Subcutaneous adipose tissue (tissue), 4 donors: Measurements from ENCODE around the gene MSANTD3. TPM values are rescaled to one million over a fixed set of nuclear protein-coding genes. Genes with fewer than 3 reads are reported as not detected.

Experiments used
- total RNA-seq, 4 donors: library from RNA; depleted of rRNA; stranded (reverse); fragments of >200 nt; gene quantifications; one replicate each; pipeline ENCODE4 v1.1.0, GENCODE V29; 2016
- TF ChIP-seq, protein P1 (sequence below): fragments of 450-650 bp; IDR thresholded peaks from one replicate; pipeline ENCODE4 v1.5.1; 2016; ENCODE audit warnings: low read depth, mild to moderate bottlenecking, control low read depth, antibody characterized with exemption, moderate library complexity

Gene MSANTD3
- total RNA-seq, 4 donors from 2014 or later = 9.0 to 17.4 (median 14.7) TPM

- TF ChIP-seq, protein P1, sequence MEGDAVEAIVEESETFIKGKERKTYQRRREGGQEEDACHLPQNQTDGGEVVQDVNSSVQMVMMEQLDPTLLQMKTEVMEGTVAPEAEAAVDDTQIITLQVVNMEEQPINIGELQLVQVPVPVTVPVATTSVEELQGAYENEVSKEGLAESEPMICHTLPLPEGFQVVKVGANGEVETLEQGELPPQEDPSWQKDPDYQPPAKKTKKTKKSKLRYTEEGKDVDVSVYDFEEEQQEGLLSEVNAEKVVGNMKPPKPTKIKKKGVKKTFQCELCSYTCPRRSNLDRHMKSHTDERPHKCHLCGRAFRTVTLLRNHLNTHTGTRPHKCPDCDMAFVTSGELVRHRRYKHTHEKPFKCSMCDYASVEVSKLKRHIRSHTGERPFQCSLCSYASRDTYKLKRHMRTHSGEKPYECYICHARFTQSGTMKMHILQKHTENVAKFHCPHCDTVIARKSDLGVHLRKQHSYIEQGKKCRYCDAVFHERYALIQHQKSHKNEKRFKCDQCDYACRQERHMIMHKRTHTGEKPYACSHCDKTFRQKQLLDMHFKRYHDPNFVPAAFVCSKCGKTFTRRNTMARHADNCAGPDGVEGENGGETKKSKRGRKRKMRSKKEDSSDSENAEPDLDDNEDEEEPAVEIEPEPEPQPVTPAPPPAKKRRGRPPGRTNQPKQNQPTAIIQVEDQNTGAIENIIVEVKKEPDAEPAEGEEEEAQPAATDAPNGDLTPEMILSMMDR = no peak
Observed at GRCh38 chr9:100472788-100473275, 45.9 kb downstream of the MSANTD3 start, which contains the start of gene TMEFF1. TSS of gene TMEFF1 (plus strand) at chr9:100473149. CDS start at chr9:100473545, 396 bp downstream.

DNA sequence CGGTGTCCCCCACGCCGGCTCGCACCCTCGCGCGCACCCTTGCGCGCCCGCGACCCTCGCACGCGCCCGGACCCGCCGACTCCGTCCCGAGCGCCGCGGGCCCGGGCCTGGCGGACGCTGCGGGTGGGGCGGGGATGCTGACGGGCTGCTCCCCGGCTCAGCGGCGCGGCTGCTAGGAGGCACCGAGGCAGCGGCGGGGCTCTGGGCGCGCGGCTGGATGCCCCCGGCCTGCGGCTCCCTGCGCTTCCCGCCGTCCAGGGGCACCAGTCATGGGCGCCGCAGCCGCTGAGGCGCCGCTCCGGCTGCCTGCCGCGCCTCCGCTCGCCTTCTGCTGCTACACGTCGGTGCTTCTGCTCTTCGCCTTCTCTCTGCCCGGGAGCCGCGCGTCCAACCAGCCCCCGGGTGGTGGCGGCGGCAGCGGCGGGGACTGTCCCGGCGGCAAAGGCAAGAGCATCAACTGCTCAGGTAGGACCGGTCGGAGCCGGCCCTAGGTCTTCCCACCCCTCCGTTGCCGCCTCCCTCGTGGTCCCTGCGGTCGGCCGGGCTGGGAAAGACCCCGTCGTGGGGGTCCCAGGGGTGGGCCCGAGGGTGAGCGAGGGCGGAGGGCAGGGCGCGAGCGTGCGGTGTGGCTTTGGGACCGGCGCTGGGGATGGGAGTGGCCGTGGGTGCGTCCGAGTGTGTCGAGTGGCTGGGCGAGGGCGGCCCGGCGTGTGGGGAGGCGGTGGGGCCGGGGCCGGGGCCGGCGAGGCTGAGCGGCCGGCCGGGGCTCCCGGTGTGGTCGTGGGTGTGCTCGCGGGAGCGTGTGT, 46.5 kb downstream of the MSANTD3 start:
- TF ChIP-seq, protein P1 = no peak

DNA sequence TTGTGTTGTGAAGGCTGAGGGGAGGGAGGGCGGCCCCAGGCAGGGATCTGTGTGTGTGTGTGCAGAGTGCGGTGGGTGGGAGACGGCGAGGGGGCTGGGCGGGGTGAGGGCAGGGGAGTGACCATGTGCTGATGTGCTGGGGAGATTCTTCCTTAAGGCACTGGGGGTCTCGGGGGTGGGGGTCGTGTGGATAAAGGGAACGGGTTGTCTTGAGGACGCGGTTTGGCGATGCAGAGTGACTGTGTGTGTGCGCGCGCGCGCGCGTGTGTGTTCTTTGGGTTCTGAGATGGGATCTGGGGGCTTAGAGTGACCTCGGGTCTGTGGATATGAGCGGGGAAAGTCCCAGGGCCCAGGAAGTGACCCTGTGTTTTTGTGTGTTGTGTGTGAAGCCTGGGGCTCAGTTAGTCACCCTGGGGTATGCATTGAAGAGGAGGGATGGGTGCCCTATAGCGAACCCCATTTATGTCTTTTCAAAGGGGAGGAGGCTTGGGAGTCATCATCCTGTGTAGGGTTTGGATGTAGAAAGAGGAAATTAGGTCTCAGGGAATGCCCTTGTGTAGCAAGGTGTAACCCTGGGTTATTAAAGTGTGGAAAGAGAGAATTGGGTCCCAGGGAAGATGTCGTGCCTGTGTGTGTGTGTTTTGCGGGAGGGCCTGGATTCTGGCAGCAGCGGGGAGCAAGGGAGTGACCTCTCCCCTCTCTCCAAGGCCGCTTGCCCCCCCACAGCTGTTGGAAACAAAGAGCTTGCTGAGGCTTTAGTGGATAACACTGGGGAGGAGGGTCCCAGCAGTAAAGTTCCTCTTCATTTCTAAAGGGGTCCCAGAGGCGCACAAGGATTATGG, 47.4 kb downstream of the MSANTD3 start:
- TF ChIP-seq, protein P1 = no peak

DNA sequence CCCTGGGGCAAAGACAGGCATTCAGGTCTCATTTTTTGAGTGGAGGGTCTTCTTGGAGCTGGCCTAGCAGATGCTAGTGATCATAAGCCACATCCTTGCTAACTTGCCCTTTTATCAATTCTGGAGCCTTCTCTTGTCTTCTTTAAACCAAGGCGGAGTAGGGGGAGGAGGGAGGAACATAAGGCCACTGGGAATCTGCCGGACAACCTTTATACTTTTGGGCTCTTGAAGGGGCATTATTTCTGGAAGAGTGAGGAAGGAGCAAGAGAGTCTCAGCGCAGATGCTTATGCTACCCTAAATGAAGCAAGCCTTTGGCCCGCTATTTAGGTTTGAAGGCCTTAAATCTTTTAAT, 48.0 kb downstream of the MSANTD3 start:
- TF ChIP-seq, protein P1 = no peak

GRCh38 chr9:100477241-100477640, 50.3 kb downstream of the MSANTD3 start:
- TF ChIP-seq, protein P1 = no peak

GRCh38 chr9:100478192-100478591, 51.2 kb downstream of the MSANTD3 start:
- TF ChIP-seq, protein P1 = no peak

GRCh38 chr9:100479820-100480219, 52.9 kb downstream of the MSANTD3 start:
- TF ChIP-seq, protein P1 = no peak
